HG02610 (cell line): ENCODE data around the gene SH3BP2.

Experiments used
- ATAC-seq: cut with Tn5 transposase; IDR thresholded peaks from one replicate; pipeline ENCODE4 v1.9.1; 2021; ENCODE audit warnings: mild to moderate bottlenecking, moderate library complexity; ENCODE audit not compliant: unreplicated experiment

The SH3BP2 gene

GRCh38 chr4:2817701-2818350 is 24.9 kb downstream of the SH3BP2 start:
- ATAC-seq, result no peak

DNA sequence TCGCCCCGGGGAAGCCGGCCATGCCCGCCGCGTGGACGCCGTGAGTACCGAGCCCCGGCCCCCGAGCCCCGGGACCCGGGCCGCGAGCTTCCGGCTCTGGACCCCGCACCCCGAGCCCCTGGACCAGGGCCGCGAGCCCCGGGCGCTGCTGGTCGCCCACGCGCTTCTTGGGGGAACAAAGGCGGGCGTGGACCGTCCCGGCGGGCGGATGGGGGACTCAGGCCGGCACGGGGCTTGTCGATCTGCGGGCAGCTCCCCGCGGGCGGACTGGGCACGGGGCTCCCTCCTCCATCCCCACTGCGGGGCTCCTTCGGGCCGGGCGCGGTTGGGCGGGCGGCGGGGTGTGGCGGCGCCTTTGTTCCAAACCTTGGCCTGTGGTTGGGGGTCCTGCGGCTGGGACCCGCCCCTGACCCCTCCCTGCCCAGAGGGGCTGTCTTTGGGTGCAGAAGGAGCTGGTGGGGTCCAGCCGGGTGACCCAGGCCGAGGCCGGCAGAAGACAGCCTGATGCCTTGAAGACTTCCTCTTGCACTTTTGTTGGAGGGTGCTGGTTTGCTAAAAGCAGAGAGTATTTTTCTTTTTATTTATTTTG is 25.6 kb downstream of the SH3BP2 start:
- no peak for ATAC-seq

DNA sequence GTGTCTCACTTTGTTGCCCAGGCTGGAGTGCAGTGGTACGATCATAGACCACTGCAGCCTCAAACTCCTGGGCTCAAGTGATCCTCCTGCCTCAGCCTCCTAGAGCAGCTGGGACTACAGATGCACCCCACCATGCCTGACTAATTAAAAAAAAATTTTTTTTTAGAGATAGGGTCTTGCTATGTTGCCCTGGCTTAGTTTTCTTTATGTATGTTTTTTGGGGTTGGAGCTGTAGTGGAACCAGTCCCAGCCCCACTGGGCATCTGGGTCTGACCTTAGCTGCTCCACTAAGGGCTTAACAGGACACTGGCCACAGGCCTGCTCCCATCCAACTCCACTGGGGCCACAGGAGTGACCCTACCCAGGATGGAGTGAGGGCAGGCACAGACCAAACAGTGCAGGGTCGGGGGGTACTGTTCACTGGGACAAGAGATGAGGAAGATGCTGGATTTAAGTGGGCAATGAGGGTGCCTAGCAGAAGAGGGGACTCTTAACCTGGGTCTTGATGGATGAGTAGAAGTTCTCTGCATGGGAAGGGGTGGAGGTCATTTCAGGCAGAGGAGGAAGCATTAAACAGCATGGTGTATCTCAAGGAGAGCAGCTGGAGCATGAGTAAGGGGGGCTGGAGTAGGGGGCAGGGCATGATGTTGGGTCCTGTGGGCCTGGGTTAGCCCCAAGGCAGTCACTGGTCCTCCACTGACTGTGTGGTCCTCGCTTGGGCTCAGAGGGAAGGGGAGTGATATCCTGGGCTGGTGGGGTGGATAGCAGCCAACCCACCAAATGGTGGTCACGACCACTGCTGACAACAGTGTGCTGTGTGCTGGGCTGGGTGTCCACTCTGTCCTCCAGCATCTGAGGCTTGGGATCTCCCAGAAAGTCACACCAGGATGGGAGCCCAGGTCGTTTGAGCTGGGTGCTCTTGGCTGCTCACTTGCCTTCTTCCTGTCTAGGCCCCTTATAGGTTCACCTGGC is 26.6 kb downstream of the SH3BP2 start:
- no peak for ATAC-seq

- no peak for ATAC-seq
These were observed 27.5 kb downstream of the SH3BP2 start for GRCh38 chr4:2820216-2820982.

GRCh38 chr4:2822461-2823300 is 29.8 kb downstream of the SH3BP2 start:
- ATAC-seq, result no peak

GRCh38 chr4:2823301-2823670 is 30.4 kb downstream of the SH3BP2 start:
- no peak for ATAC-seq

GRCh38 chr4:2823671-2824328 is 30.9 kb downstream of the SH3BP2 start:
- no peak for ATAC-seq

GRCh38 chr4:2824329-2824835 is 31.5 kb downstream of the SH3BP2 start:
- no peak for ATAC-seq

GRCh38 chr4:2824836-2825381 is 32.0 kb downstream of the SH3BP2 start:
- ATAC-seq, result no peak

DNA sequence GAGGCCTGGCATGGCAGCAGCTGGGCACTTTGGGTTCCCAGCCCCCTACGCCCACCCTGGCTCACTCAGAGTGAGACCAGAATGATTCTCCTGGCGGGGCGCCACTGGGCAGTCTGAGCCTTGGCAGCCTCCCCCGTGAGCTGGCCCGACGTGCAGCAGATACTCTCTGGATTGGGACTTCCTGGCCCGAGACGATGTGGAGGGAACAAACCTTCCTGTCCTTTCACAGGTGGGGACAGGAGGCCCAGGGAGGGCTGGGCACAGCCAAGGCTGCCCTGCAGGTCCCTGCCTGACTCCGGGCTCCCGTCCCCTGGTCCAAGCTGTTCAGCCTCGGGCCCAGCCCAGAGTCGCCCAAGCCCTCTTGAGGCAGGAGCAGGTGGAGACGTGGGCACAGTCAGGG is 32.9 kb downstream of the SH3BP2 start:
- ATAC-seq, result no peak

- no peak for ATAC-seq
These were observed 34.4 kb downstream of the SH3BP2 start for GRCh38 chr4:2827071-2827873.

GRCh38 chr4:2827874-2828751 is 35.2 kb downstream of the SH3BP2 start:
- no peak for ATAC-seq

GRCh38 chr4:2828758-2829181 is 35.9 kb downstream of the SH3BP2 start:
- ATAC-seq, result no peak

- ATAC-seq, result no peak
These were observed 36.5 kb downstream of the SH3BP2 start for GRCh38 chr4:2829321-2829932.

DNA sequence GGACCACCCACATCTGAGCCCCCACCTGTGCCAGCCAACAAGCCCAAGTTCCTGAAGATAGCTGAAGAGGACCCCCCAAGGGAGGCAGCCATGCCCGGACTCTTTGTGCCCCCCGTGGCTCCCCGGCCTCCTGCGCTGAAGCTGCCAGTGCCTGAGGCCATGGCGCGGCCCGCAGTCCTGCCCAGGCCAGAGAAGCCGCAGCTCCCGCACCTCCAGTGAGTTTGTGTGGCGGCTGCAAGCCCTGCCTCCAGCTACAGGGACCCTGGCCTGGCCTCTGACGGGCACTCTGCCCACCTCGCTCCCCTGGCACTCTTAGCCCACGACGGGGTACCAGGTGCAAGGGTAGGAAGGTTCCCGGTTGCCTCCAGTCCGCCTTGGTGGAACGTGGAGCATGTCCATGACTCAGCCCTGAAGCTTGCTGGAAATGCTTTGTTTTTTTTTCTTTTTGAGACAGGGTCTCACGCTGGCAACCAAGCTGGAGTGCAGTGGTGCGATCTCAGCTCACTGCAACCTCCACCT is 37.1 kb downstream of the SH3BP2 start:
- no peak for ATAC-seq
